HL-60 (cell line): ENCODE measurements around the gene CTXN1.

ENCODE experiments used
- DNase-seq, 2 experiments: peaks; one replicate each; pipeline ENCODE4 v3.0.0-alpha.2; 2010 to 2020; ENCODE audit warnings: low read depth in 1 of 2, low spot score in 1 of 2
- H3K27ac ChIP-seq: fragments of 250-450 bp; sonication (Bioruptor Pico); replicated peaks from 2 replicates; pipeline ENCODE4 v1.5.1; 2020; ENCODE audit warnings: mild to moderate bottlenecking, moderate library complexity
- H3K27me3 ChIP-seq: fragments of 250-450 bp; sonication (Bioruptor Pico); 2 replicates; pipeline ENCODE4 v1.5.1; 2021; ENCODE audit warnings: mild to moderate bottlenecking, moderate library complexity; ENCODE audit not compliant: insufficient read depth, poor library complexity, severe bottlenecking
- H3K4me3 ChIP-seq: replicated peaks from 2 replicates; pipeline ENCODE4 v1.5.1; 2011; ENCODE audit warnings: mild to moderate bottlenecking, control low read depth, low read length; ENCODE audit not compliant: insufficient read depth
- GABPA ChIP-seq: IDR thresholded peaks from 2 replicates; pipeline ENCODE4 v1.6.1; 2012; ENCODE audit warnings: low read depth
- POLR2AphosphoS5 ChIP-seq: IDR thresholded peaks from 2 replicates; pipeline ENCODE4 v1.6.1; 2012; ENCODE audit warnings: low read depth
- SPI1 ChIP-seq: IDR thresholded peaks from 2 replicates; pipeline ENCODE4 v1.6.1; 2012; ENCODE audit warnings: low read depth, mild to moderate bottlenecking, borderline replicate concordance
- TF ChIP-seq, protein P1 (sequence below): IDR thresholded peaks from 2 replicates; pipeline ENCODE4 v1.6.1; 2012; ENCODE audit warnings: low read depth; ENCODE audit not compliant: insufficient replicate concordance
- TF ChIP-seq, protein P2 (sequence below): IDR thresholded peaks from one replicate; pipeline ENCODE4 v1.5.1; 2011; ENCODE audit warnings: low read length, control low read depth, inconsistent platforms; ENCODE audit not compliant: insufficient read depth

Gene CTXN1

DNA sequence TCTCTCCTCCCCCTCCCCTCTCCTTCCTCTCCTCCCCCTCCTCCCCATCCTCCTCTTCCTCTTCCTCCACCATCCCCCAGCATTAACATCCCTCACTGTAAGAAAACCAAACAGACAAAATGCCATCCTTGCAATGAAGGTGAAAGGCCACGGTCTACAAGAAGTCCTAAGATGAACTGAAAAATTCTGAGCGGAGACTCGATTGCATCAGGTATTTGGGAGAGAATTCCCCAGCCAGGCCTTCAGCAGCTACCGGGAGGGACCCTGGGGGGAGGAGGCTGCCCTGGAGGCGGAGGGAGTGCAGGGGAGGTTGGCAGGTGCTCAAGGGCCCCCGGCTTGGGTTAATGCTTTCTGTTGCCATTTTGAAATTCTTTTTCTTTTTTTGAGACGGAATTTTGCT, 27.6 kb upstream of the CTXN1 start:
- Histone ChIP-seq H3K27me3 (no peaks in the 10 kb centered on the region), H3K27ac (no peak overlapping the region), H3K4me3 (no peak overlapping the region)
- DNase-seq = no peak
- TF ChIP-seq POLR2AphosphoS5 = no peak
- TF ChIP-seq, protein P1, sequence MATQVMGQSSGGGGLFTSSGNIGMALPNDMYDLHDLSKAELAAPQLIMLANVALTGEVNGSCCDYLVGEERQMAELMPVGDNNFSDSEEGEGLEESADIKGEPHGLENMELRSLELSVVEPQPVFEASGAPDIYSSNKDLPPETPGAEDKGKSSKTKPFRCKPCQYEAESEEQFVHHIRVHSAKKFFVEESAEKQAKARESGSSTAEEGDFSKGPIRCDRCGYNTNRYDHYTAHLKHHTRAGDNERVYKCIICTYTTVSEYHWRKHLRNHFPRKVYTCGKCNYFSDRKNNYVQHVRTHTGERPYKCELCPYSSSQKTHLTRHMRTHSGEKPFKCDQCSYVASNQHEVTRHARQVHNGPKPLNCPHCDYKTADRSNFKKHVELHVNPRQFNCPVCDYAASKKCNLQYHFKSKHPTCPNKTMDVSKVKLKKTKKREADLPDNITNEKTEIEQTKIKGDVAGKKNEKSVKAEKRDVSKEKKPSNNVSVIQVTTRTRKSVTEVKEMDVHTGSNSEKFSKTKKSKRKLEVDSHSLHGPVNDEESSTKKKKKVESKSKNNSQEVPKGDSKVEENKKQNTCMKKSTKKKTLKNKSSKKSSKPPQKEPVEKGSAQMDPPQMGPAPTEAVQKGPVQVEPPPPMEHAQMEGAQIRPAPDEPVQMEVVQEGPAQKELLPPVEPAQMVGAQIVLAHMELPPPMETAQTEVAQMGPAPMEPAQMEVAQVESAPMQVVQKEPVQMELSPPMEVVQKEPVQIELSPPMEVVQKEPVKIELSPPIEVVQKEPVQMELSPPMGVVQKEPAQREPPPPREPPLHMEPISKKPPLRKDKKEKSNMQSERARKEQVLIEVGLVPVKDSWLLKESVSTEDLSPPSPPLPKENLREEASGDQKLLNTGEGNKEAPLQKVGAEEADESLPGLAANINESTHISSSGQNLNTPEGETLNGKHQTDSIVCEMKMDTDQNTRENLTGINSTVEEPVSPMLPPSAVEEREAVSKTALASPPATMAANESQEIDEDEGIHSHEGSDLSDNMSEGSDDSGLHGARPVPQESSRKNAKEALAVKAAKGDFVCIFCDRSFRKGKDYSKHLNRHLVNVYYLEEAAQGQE = no peak
- TF ChIP-seq, protein P2, sequence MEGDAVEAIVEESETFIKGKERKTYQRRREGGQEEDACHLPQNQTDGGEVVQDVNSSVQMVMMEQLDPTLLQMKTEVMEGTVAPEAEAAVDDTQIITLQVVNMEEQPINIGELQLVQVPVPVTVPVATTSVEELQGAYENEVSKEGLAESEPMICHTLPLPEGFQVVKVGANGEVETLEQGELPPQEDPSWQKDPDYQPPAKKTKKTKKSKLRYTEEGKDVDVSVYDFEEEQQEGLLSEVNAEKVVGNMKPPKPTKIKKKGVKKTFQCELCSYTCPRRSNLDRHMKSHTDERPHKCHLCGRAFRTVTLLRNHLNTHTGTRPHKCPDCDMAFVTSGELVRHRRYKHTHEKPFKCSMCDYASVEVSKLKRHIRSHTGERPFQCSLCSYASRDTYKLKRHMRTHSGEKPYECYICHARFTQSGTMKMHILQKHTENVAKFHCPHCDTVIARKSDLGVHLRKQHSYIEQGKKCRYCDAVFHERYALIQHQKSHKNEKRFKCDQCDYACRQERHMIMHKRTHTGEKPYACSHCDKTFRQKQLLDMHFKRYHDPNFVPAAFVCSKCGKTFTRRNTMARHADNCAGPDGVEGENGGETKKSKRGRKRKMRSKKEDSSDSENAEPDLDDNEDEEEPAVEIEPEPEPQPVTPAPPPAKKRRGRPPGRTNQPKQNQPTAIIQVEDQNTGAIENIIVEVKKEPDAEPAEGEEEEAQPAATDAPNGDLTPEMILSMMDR = no peak
- TF ChIP-seq GABPA = no peak
- TF ChIP-seq SPI1 = no peak

DNA sequence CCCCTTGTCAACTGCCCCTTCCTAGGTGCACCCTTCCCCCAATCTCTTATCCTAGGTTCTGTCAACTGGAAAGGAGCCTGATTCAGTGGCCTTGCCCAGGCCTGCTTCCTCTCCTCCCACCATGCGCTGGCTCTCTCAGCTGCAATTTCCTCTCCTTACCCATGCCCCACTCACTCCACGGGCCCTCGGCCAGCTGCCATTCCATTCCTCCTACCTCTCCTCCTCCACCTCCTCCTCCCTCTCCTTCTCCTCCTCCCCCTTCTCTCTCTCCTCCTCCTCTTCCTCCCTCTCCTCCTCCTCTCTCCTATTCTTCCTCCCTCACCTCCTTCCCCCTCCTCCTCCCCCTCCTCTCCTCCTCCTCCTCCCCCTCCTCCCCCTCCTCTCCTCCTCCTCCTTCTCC, 27.1 kb upstream of the CTXN1 start:
- TF ChIP-seq, protein P2 = no peak
- TF ChIP-seq SPI1 = no peak
- TF ChIP-seq, protein P1 = no peak
- TF ChIP-seq POLR2AphosphoS5 = no peak
- TF ChIP-seq GABPA = no peak
- 0 out of 2 replicates have a peak overlapping the region, but pooled peaks have one; percentile 27 for H3K27ac ChIP-seq
- H3K27me3 ChIP-seq = no peaks in the 10 kb centered on the region
- DNase-seq = peak in 1 of 2 experiments; percentile 58
- no peak overlapping the region for H3K4me3 ChIP-seq

DNA sequence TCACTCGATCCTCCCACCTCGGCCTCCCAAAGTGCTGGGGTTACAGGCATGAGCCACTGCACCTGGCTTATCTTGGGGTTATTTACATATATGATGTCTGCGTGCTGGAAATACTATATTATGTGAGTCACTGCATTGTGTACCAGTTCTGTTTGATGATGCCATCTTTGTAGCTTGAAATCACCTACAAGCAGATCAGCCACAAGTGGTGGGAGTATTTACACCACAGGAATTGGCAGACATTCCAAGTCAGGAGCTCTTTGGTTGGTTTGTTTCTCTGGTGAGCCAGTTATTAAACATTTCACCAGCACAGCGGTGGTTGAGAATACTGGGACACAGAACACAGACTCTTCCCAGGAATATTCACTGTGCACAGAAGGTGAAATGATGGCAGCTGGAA, 22.0 kb upstream of the CTXN1 start:
- Histone ChIP-seq H3K27me3 (no peaks in the 10 kb centered on the region), H3K27ac (no peak overlapping the region), H3K4me3 (no peak overlapping the region)
- no peak for TF ChIP-seq POLR2AphosphoS5
- TF ChIP-seq, protein P1 = no peak
- TF ChIP-seq SPI1 = no peak
- TF ChIP-seq, protein P2 = no peak
- no peak for TF ChIP-seq GABPA
- DNase-seq = no peak
